Neuronal stem cell (in vitro differentiated cells): ENCODE measurements around the gene HACL1.

Source experiments
- DNase-seq: peaks from one replicate; pipeline ENCODE4 v3.0.0-alpha.2; 2013; ENCODE audit warnings: low spot score
- H2AFZ ChIP-seq: one replicate; pipeline ENCODE4 v1.6.1; 2013; ENCODE audit warnings: mild to moderate bottlenecking, low read length, inconsistent platforms
- H2AK5ac ChIP-seq: 2 replicates; pipeline ENCODE4 v1.6.1; 2013; ENCODE audit warnings: low read depth, mild to moderate bottlenecking, inconsistent platforms, low read length, moderate library complexity, mixed read lengths
- H2BK120ac ChIP-seq: 2 replicates; pipeline ENCODE4 v1.6.1; 2013; ENCODE audit warnings: low read depth, mild to moderate bottlenecking, inconsistent platforms, low read length, moderate library complexity, mixed read lengths
- H2BK12ac ChIP-seq: one replicate; pipeline ENCODE4 v1.6.1; 2013; ENCODE audit warnings: low read length, inconsistent platforms
- H2BK15ac ChIP-seq: 2 replicates; pipeline ENCODE4 v1.6.1; 2013; ENCODE audit warnings: mild to moderate bottlenecking, low read length, inconsistent platforms, mixed read lengths
- H2BK5ac ChIP-seq: one replicate; pipeline ENCODE4 v1.6.1; 2013; ENCODE audit warnings: inconsistent platforms, mild to moderate bottlenecking, low read length, moderate library complexity
- H3K14ac ChIP-seq: one replicate; pipeline ENCODE4 v1.6.1; 2013; ENCODE audit warnings: low read length, inconsistent platforms
- H3K18ac ChIP-seq: 2 replicates; pipeline ENCODE4 v1.6.1; 2013; ENCODE audit warnings: low read length, inconsistent platforms
- H3K23ac ChIP-seq: 2 replicates; pipeline ENCODE4 v1.6.1; 2013; ENCODE audit warnings: low read depth, mild to moderate bottlenecking, mixed read lengths, low read length, inconsistent platforms; ENCODE audit not compliant: poor library complexity
- H3K27ac ChIP-seq: replicated peaks from 3 replicates; pipeline ENCODE4 v1.5.1; 2013; ENCODE audit warnings: low read length, inconsistent platforms
- H3K27me3 ChIP-seq, 3 experiments: 2 replicates each; pipeline ENCODE4 v1.6.1; 2013; ENCODE audit warnings: low read length in 3 of 3, mild to moderate bottlenecking in 2 of 3, inconsistent platforms in 1 of 3, low read depth in 1 of 3, mixed read lengths in 1 of 3, moderate library complexity in 1 of 3; ENCODE audit not compliant: control insufficient read depth in 3 of 3, insufficient read depth in 3 of 3
- H3K36me3 ChIP-seq, 2 donors: replicated peaks in 1 of 2; 2 replicates each; pipeline ENCODE4 v1.6.1; 2013; ENCODE audit warnings: low read length in 2 of 2; ENCODE audit not compliant: control insufficient read depth in 2 of 2, insufficient read depth in 2 of 2
- H3K4ac ChIP-seq: 2 replicates; pipeline ENCODE4 v1.6.1; 2013; ENCODE audit warnings: inconsistent platforms, mild to moderate bottlenecking, low read length, moderate library complexity
- H3K4me1 ChIP-seq, 2 donors: 1 replicate in 1 of 2; 2 replicates in 1 of 2; pipeline ENCODE4 v1.6.1; 2013; ENCODE audit warnings: low read length in 2 of 2, low read depth in 1 of 2; ENCODE audit not compliant: control insufficient read depth in 2 of 2, insufficient read depth in 1 of 2
- H3K4me2 ChIP-seq: one replicate; pipeline ENCODE4 v1.6.1; 2013; ENCODE audit warnings: mild to moderate bottlenecking, low read length, inconsistent platforms; ENCODE audit not compliant: insufficient read depth, poor library complexity, severe bottlenecking
- H3K4me3 ChIP-seq, 2 donors: 2 replicates each; pipeline ENCODE4 v1.5.1; 2013; ENCODE audit warnings: low read length in 2 of 2, mild to moderate bottlenecking in 2 of 2, inconsistent platforms in 1 of 2, moderate library complexity in 1 of 2
- H3K79me1 ChIP-seq: one replicate; pipeline ENCODE4 v1.6.1; 2013; ENCODE audit warnings: low read depth, mild to moderate bottlenecking, inconsistent platforms, low read length, moderate library complexity
- H3K9ac ChIP-seq: one replicate; pipeline ENCODE4 v1.6.1; 2013; ENCODE audit warnings: mild to moderate bottlenecking, low read depth, low read length, inconsistent platforms; ENCODE audit not compliant: poor library complexity
- H3K9me3 ChIP-seq, 2 donors: replicated peaks in 1 of 2; 2 replicates each; pipeline versions ENCODE3 to v1.6.1; 2013; ENCODE audit warnings: low read length in 2 of 2, mild to moderate bottlenecking in 2 of 2, inconsistent platforms in 1 of 2, low read depth in 1 of 2, mixed read lengths in 1 of 2, moderate library complexity in 1 of 2; ENCODE audit not compliant: control insufficient read depth in 2 of 2, insufficient read depth in 1 of 2
- H4K8ac ChIP-seq: one replicate; pipeline ENCODE4 v1.6.1; 2013; ENCODE audit warnings: low read depth, mild to moderate bottlenecking, inconsistent platforms, low read length, moderate library complexity
- H4K91ac ChIP-seq: one replicate; pipeline ENCODE4 v1.6.1; 2013; ENCODE audit warnings: low read length, low read depth, mild to moderate bottlenecking, inconsistent platforms; ENCODE audit not compliant: poor library complexity
- WGBS, 2 donors: extraction: QIAGEN DNeasy Blood & Tissue Kit; methylation state at CpG; one replicate each; pipeline ENCODE4 v1.1.7; 2013; ENCODE audit warnings: missing lambda C conversion rate in 2 of 2, mixed read lengths in 1 of 2; ENCODE audit not compliant: insufficient read length in 2 of 2, insufficient replicate concordance in 1 of 2; ENCODE audit errors: extremely low coverage in 2 of 2; 5-methylcytosine and 5-hydroxymethylcytosine counted together

HACL1 gene

GRCh38 chr3:15553749-15554148, 47.6 kb downstream of the HACL1 start:
- Histone ChIP-seq H3K18ac (no peak overlapping the region), H3K9ac (no peak overlapping the region), H4K8ac (no peak overlapping the region), H2BK120ac (no peak overlapping the region), H2AK5ac (no peak overlapping the region), H3K4me1 (no peaks in the 10 kb centered on the region), H3K79me1 (no peaks in the 10 kb centered on the region), H3K27ac (no peak overlapping the region), H4K91ac (no peak overlapping the region), H3K36me3 (peaks cover 5 to 6% of the 10 kb centered on the region in 2 donors), H3K4me3 (no peak overlapping the region), H3K9me3 (no peaks in the 10 kb centered on the region), H2BK5ac (no peak overlapping the region), H3K4ac (no peak overlapping the region), H3K27me3 (no peaks in the 10 kb centered on the region), H2BK12ac (no peak overlapping the region), H2AFZ (no peak overlapping the region), H2BK15ac (no peak overlapping the region), H3K23ac (no peak overlapping the region), H3K4me2 (no peak overlapping the region), H3K14ac (no peak overlapping the region)
- WGBS, 2 donors, result no CpG with 5 or more reads among the region's 3 CpGs
- DNase-seq, result no peak

- Histone ChIP-seq H2BK12ac (no peak overlapping the region), H2BK15ac (no peak overlapping the region), H3K4me3 (no peak overlapping the region), H2AK5ac (no peak overlapping the region), H3K4me1 (no peaks in the 10 kb centered on the region), H2BK5ac (no peak overlapping the region), H3K14ac (no peak overlapping the region), H3K4me2 (no peak overlapping the region), H3K4ac (no peak overlapping the region), H2AFZ (no peak overlapping the region), H4K8ac (no peak overlapping the region), H3K36me3 (peaks cover 5 to 6% of the 10 kb centered on the region in 2 donors), H3K23ac (no peak overlapping the region), H3K18ac (no peak overlapping the region), H3K27ac (no peak overlapping the region), H3K79me1 (no peaks in the 10 kb centered on the region), H3K9ac (no peak overlapping the region), H3K9me3 (no peaks in the 10 kb centered on the region), H4K91ac (no peak overlapping the region), H3K27me3 (no peaks in the 10 kb centered on the region), H2BK120ac (no peak overlapping the region)
- DNase-seq, result no peak
- no CpG with 5 or more reads among the region's 1 CpG for WGBS, 2 donors
These were observed 49.5 kb downstream of the HACL1 start for GRCh38 chr3:15551902-15552301.

- Histone ChIP-seq H3K4me3 (no peak overlapping the region), H3K23ac (no peak overlapping the region), H3K18ac (no peak overlapping the region), H3K36me3 (peaks cover 1 to 4% of the 10 kb centered on the region in 2 donors), H4K91ac (no peak overlapping the region), H2BK12ac (no peak overlapping the region), H4K8ac (no peak overlapping the region), H3K27me3 (no peaks in the 10 kb centered on the region), H3K9ac (no peak overlapping the region), H2BK5ac (no peak overlapping the region), H3K4me2 (no peak overlapping the region), H2BK15ac (no peak overlapping the region), H2AK5ac (no peak overlapping the region), H3K4me1 (no peaks in the 10 kb centered on the region), H2AFZ (no peak overlapping the region), H3K9me3 (no peaks in the 10 kb centered on the region), H3K27ac (no peak overlapping the region), H3K79me1 (no peaks in the 10 kb centered on the region), H3K14ac (no peak overlapping the region), H3K4ac (no peak overlapping the region), H2BK120ac (no peak overlapping the region)
- DNase-seq, result no peak
- WGBS, 2 donors, result no CpG with 5 or more reads among the region's 6 CpGs
These were observed 51.5 kb downstream of the HACL1 start for GRCh38 chr3:15549846-15550245.

GRCh38 chr3:15542614-15543013, 58.8 kb downstream of the HACL1 start:
- no peak overlapping the region for H3K23ac ChIP-seq
- no peaks in the 10 kb centered on the region for H3K79me1 ChIP-seq
- H3K14ac ChIP-seq, result no peak overlapping the region
- no peak overlapping the region for H2AFZ ChIP-seq
- H3K4me1 ChIP-seq, result no peaks in the 10 kb centered on the region
- H2BK120ac ChIP-seq, result no peak overlapping the region
- no peak for DNase-seq
- H2BK12ac ChIP-seq, result no peak overlapping the region
- H3K18ac ChIP-seq, result no peak overlapping the region
- no peak overlapping the region for H3K4ac ChIP-seq
- no peaks in the 10 kb centered on the region for H3K27me3 ChIP-seq
- no peak overlapping the region for H3K4me3 ChIP-seq
- H3K27ac ChIP-seq, result no peak overlapping the region
- no peak overlapping the region for H2AK5ac ChIP-seq
- no peak overlapping the region for H2BK5ac ChIP-seq
- H3K9ac ChIP-seq, result no peak overlapping the region
- no peak overlapping the region for H3K4me2 ChIP-seq
- WGBS, 2 donors, result no CpG with 5 or more reads among the region's 5 CpGs
- no peaks in the 10 kb centered on the region for H3K36me3 ChIP-seq
- H4K91ac ChIP-seq, result no peak overlapping the region
- H4K8ac ChIP-seq, result no peak overlapping the region
- H3K9me3 ChIP-seq, result no peaks in the 10 kb centered on the region
- no peak overlapping the region for H2BK15ac ChIP-seq
